ENCODE measurements around the gene MBP.

DNA sequence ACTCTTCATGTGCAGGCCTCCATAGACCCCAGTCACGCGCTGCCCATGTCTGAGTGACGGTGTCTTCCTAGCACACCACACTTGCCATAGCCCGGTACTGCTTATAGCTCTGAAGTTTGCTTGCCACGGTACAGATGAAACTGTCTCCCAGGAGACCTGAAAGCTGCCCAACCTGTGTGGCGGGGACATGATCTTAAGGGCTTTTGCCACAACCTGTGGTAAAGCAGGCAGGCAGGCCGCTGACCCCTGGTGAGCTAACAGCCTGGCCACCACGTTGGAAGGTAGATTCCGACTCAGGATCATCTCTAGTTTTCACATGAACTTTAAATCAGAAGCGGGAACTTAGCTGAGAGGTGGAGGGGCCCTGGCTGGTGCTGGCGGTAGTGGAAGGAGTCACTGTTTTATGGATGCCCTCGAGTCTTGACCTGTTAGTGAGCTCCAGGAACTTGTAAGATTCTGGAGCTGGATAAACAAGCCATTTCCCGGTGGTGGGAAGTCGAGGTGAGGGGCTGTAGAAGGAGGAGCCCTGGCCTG, 156.9 kb downstream of the MBP start:
- TF ChIP-seq TAF1 (IDR thresholded peaks at IDR 0.05; ENCODE audit: low read depth) = no peak
- TF ChIP-seq TCF12 (IDR thresholded peaks at IDR 0.05; ENCODE audit: low read depth) = no peak
- no peak for TF ChIP-seq YY1 (IDR thresholded peaks at IDR 0.05; ENCODE audit: low read depth)
- TF ChIP-seq RAD21 (IDR thresholded peaks at IDR 0.05; ENCODE audit: low read depth) = no peak
- TF ChIP-seq FOXM1 (IDR thresholded peaks at IDR 0.05; ENCODE audit: borderline replicate concordance, low read depth) = no peak
- no peak for TF ChIP-seq REST (IDR thresholded peaks at IDR 0.05; ENCODE audit: low read depth)
- no peak for TF ChIP-seq EP300 (IDR thresholded peaks at IDR 0.05; ENCODE audit: borderline replicate concordance)
- TF ChIP-seq NFIC (IDR thresholded peaks at IDR 0.05) = no peak
